Hematopoietic multipotent progenitor cell treated with erythropoietin and hydrocortisone succinate and interleukin-3 and kit ligand, for 17 days (in vitro differentiated cells): ENCODE measurements around the gene CAPSL.
"Not testable (repeated sequence)": the region's sequence is repeated elsewhere in the genome, so short reads cannot be mapped to it uniquely, and the experiment has no call there.

Experiments
- DNase-seq: peaks from one replicate; pipeline ENCODE4 v3.0.0-alpha.2; 2015; ENCODE audit warnings: low spot score

CAPSL gene

DNA sequence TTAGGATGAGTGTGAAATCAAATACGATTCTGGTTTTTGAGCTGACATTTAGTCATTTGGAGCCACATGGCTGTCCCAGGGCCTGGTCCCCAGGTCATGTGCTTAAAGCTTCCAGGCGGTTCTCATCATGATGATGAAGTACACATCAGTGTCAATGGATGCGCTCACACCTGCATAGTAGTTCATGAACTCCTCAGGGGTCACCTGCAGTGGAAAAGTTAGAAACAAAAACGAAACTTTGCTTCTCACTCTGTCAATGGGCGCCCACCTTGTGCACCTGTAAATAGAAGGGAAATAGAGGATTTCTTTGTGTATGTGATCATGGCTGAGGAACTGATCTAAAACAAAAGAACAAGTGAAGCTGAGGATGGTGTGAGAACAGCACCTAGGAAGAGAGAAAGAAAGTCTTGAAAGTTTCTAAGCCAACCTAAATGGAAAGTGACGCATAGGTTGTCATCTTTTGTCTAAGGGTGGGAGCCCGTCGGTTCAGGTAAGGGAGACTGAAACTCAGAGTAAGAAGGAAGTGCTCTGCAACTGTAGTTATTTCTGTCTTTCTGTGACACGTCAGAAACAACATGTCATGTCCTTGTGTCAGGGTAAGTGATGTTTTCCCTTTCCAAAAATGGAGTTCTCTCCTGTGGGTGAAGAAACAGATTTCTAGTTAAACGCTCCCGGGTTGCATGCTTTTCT, 33.8 kb downstream of the CAPSL start:
- DNase-seq, result no peak

DNA sequence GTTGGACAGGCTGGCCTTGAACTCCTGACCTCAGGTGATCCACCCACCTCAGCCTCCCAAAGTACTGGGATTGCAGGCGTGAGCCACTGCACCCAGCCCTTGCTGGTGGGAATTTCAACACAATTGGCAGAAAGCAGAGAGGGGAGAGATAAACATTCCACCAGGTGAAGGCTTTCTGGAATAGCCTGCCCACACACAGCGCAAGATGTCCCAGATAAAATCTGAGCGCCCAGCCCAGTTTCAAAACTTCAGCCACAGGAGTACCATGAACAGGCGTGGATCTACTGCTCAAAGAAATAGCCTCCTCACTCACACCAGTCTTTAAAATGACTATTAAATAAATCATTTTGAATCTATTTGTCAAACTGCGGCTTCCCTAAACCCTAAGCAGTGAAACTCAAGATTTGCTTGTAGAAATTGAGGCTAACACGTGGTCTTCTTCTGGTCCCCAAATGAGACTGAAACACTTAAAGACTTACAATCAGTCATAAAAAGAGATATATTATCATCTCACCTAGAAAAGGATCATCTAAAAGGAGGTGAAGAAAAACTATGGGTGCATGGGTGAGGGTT, 34.7 kb downstream of the CAPSL start:
- no peak for DNase-seq

DNA sequence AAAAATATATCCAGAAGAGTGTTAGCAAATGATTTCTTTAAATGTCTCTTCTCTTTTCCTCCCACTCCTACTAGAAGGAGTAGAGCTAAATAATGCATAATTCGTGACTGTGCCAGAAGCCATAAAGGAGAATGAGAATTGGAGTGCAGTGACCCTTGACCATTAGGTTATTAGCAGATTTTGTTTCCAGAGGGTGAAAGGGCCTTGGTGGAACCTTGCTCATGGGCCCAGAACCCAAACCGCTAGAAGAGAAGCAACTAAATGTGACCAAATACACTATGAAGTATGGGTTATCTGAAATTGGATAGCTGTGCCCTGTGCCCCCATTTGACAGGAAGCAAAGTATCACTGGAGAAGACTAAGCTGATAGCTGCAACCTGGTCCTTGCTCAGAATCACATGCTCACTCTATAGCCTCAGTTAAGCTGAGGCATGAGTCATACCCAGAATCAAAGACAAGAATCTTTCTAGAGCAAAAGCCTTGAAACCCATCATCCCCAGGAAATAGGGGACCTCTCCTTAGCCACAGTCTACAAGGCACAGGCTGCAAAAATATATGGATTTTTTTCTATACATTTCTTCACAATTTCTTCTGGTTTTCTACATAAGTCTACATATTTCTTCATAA, 36.3 kb downstream of the CAPSL start:
- no peak for DNase-seq

DNA sequence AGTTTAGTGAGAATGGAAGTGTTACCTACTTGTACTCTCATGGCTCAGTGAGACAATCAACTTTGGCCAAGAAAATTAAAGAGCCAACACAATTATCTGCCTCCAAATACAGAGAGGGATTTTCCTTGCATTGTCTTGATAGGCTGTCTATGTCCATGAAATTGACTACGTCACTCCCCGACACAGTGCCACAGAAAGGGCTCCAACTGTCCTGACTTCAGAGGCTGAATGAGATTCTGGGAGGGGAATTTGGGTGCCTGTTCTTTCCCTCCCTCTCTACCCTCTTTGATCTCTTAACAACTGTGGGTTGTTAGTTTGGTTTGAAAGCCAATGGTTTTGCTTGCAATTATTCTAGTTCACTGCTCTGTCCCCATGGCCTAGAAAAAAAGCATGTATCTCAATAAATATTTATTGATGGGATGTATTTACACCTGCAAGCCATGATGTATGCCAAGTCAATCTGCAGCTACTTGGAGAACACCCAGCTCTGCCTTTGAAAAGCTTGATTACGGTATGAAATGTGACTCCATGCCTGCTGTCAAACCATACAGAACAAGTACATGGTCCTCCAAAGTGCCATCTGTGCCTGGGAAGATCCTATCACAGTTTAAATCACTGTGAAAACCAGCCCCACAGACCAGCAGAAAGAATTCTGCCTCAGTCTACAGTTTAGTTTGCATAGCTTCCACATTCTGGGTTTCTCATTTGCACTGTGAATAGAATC, 37.3 kb downstream of the CAPSL start:
- no peak for DNase-seq

DNA sequence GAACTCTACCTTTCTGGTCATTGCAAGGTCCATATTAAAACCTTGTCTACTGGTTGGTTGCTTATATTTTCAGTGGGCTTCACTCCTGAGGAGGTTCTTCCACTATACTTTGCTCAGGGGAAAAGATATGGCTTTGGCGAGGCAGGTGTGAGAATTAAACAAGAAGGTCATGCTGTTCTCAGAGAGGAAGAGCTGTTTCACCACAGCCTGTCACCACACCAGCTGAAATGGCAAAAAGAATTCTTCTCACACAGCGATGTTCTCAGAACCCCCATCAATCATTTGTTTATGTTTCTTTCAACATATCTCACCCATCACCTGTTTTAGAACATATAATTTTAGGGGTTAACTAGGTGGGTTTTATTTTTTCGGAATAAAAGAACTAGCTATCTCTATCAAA, 38.6 kb downstream of the CAPSL start:
- DNase-seq, result no peak

DNA sequence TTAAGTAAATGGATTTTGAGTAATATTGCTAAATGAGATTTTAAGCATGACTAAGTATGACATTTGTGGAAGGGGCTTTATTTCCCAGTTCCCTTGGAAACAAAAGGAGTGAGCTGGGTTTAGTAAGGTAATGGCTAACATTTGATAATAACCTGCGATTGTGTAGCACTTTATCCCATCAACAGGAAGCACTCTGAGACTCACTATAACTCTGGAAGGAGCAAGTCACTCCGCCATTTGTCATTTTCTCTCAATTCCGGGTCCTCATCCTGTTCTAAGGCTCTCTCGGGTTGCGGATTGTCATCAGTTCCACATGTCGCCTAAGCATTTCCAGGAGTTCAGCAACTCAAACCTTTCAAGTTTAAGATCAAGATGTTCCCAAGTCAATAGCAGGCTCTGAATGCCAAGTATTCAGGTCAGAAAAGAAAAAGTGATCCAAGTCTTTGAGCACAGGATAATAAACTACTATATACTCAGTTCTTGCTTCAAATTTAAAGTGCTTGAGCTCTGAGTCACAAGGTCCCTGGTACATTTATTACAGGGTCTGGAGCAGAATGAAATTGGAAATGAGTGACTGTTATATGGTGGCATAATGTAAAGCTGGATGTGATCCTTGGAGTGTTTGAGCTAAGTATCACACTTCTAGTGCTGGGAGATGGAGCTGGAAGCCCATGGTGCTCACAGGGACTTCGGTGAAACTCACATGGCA, 39.3 kb downstream of the CAPSL start:
- DNase-seq, result no peak

DNA sequence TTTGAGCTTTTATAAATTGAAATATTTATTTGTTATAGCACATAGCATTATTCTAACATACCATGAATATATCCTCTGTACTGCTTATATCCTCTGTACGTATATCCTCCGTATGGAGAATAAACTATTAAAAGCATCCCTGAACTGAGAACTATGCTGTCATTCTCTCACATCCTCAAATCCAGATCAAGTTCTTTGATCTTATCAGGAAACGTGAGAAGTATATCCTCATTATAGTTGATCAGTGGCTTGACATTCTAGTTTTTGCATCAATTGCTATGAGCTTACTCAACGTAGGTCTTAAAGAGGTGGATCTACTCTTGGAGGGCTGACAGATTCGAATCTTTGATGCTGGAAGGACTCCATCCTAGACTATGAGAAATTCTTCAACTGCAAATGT, 44.3 kb downstream of the CAPSL start:
- DNase-seq, result no peak

DNA sequence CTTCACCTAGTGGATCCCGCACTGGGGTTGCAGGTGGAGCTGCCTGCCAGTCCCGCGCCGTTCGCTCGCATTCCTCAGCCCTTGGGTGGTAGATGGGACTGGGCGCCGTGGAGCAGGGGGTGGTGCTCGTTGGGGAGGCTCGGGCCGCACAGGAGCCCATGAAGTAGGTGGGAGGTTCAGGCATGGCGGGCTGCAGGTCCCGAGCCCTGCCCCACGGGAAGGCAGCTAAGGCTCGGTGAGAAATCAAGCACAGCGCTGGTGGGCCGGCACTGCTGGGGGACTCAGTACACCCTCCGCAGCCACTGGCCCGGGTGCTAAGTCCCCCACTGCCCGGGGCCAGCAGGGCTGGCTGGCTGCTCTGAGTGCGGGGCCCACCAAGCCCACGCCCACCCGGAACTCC, 45.6 kb downstream of the CAPSL start:
- not testable (repeated sequence) for DNase-seq

DNA sequence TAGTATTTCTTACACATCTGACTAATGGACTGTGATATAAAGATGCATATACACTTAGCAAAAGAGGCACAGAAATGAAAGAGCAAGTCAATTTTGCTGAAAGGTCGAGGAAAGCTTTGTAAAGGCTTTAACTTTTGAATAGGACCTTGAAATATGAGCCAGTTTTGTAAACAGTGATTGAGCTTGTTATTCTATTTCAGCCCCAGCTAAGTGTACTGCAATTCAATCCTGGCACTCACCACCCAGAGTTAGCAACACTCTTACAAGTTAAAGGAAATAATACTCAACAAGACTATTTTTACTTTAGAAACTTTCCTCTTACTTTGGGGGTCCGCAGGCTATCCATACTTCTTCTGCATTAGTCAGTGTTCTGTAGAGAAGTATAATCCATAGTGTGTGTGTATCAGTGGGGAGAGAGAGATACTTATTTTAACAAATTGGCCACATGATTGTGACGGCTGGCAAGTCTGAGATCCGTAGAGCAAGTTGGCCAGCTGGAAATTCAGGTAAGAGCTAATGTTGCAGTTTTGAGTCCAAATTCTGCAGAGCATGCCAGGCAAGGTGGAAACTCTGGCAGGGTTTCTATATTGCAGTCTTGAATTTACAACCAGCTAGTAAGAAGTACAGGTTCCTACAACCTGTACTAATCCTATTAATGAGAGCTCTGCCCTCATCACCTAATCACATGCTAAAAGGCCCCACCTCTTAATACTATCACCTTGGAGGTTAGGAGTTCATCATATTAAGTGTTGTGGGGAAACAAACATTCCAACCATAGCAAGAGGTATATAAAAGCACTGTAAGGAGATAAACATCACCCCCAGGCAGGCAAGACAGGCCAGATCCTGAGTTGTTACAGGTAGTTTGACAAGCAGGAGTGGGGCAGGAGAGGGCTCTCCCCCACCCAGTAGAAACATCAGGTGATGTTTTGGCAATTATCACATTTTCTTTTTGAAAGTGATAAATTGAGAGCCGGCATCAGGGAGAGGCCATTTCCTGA, 48.1 kb downstream of the CAPSL start:
- DNase-seq, result no peak

DNA sequence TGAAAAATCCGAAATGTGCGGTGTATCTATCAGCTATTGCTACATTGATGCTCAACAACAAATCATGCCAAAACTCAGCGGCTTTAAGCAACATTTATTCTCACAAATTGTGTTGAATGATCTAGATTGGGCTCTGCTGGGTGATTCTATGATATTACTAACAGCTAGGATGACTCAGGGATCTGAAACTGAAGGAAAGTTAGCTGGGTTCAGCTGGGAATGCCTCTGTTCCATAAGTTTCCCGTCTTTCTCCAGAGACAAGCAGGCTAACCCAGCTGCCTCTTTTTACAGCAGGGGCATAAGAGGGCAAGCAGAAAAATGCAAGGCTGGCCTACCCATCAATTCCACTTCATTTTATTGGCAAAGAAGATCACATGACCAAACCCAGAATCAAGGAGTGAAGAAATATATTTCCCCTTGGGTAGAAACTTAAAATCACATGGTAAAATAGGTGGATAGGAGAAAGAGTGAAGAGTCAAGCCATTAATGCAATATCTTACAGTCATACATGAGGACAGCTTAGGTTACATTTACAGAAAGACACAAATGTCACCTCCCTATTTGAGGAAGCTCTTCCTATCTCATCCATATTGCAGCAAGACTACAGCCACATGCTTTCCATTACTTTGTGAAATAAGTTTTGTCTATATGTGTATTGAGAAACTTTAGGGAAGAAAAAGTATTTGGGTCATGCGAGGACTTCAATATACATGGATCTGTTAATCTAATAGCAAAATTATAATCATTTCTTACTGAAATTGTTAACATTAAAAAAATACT, 50.9 kb downstream of the CAPSL start:
- DNase-seq, result no peak

DNA sequence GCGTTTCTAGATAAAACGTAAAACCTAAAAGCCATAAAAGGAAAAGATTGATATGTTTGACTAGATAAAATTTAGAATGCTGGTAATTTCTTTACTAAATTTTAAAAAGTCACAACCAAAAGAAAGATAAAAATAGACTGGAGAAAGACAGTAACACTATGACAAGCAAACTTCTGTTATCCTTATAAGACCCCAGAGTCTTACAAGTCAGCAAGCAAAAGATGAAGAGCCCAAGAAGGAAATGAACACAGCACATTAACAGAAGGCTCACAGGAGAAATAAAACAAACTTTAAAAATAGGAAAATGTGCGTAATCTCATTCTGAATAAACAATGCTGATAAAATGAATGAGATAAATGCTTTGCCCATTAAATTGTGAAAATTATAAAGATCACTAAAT, 52.0 kb downstream of the CAPSL start:
- no peak for DNase-seq

DNA sequence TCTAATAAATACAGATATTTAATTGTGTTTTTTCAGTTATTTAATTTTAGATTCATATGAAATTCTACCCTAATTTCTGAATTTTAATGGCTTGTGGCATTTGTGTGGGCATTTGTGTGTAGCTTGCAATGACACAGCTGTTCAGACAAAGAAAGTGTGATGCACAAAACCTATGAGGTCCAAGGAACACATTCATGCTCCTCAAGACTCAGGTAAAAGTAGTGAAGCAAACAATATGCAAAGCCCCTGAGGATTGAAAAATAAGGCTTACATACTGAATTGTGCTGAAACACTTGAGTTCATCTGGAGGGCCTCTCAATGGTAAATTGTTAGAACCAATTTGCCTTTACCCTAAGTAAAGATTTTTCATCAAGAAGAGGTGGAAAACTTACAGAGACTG, 53.6 kb downstream of the CAPSL start:
- no peak for DNase-seq

DNA sequence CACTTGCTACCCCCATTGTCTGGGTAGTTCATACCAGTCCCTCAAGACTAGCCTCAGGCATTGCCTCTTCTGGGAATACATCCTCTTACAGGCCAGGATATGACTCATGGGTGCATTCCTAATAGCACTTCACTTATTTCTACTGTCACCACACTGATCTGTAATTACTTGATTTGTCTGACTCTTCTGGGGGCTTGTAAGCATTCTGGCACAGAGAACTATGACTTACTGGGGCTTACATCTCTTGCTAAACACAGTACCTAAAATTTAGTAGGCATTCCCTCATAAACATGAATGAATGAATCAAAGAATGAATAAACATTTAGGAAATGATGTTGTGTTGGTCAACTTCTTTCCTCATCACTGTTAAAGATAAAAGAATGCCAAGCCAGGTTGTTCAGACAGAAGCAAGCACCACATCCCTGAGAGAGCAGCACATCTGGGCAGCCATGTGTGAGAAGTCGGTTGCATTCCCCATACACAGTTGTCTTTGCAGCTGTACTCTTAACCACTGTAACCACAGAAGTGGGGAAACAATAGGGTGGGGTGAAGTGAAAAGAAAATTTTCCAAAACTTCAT, 54.1 kb downstream of the CAPSL start:
- no peak for DNase-seq

DNA sequence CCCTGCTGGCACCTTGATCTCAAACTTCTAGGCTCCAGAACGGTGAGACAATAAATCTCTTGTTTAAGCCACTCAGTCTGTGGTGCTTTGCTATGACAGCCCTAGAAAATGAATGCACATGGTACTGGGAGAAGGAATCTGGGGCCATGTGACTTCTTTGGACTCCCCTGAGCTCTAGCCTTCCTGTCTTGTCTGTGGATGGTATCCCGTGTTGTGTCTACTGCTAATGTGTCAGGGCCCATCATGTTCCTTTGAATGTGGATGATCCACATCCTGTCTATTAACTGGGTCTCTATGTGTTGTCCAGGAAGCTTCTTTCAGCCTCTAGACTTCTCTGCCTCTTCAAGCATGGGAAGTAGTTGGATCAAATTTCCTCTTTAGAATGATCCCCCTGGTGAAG, 56.7 kb downstream of the CAPSL start:
- no peak for DNase-seq

DNA sequence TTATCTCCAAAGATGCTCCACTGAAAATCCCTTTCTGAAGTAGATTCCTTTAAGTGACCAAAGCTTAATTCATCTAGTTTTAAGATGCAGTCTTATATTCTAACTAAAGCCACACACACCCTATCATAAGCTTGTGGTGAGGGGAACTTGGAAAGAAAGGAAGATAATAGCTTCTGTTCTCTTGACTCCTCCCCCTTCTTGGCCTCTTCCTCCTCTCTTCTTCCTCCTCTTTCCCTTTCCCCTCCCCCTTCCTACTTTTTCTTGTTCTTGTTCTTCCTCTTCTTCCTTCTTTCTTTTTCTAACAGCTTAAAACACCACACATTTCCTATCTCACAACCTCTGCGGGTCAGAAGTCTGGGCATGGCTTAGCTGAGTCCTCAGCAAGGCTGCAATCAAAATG, 58.3 kb downstream of the CAPSL start:
- DNase-seq, result no peak

DNA sequence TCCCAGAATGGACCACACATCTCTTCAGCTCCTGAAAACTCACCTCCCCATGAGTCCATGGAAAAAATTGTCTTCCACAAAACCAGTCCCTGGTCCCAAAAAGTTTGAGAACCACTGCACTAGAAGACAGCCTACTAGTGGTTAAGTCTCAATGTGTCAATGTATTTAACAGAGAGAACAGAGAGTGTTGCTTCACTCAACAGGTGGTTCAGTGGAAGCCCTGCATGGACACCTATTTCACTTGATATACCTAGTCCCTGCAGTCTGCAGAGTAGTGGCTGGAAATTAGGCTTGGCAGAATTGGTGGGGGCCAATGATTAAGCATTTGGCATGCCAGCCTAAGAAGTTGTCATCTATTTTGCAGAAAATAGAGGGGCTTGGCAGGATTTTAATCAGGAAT, 58.8 kb downstream of the CAPSL start:
- DNase-seq, result no peak

DNA sequence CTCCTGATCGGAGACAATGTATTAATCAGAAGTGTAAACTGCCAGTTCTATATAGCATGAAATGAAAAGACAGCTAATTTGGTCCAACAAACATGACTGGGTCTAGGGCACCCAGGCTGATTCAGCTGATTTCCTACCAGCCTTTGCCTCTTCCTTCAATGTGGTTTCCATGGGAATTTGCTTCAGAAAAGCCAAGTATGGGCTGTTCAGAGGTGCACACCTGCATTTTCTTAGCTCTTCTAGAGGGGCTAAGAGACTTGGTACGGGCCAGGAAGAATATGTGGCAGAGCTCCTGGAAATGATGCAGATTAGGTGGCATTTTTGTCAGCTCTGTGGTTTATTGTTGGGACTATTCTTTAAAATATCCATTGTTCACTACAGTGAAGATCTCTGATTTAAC, 59.3 kb downstream of the CAPSL start:
- no peak for DNase-seq

DNA sequence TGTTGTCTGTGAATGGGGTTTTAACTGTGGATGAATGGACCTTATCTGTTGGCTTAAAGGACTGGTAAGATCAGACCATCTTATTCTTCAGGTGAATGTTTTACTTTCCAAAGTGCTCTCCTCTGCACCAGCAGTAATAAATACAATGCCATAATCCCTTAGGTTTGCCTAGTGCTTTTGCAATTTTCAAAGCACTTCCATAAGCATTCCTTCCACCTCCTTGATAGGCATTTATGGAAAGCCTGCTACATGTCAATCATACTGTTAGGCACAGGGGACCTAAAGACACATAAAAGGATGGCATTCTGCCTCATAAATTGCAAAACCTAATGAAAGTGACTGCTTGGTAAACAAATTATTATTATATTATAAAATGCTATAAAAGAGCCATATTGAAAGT, 60.3 kb downstream of the CAPSL start:
- no peak for DNase-seq

DNA sequence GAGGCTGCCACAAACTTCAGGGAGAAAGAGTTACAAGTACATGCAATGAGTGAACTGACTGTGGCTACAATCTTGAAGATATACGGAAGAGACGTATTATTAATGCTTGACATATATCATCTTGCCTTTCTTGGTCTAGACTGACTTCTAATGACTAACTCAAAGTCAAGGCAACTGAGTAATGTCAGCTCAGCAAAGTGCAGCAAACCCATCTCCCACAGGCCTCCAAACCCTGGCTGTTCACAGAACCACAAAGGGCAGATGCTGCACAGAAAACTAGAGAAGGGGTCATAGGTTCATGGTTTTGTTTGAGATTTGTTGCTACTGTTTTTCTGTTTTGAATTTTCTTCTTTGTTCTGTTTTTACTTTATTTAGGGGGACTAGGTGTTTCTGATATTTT, 60.8 kb downstream of the CAPSL start:
- DNase-seq, result no peak

DNA sequence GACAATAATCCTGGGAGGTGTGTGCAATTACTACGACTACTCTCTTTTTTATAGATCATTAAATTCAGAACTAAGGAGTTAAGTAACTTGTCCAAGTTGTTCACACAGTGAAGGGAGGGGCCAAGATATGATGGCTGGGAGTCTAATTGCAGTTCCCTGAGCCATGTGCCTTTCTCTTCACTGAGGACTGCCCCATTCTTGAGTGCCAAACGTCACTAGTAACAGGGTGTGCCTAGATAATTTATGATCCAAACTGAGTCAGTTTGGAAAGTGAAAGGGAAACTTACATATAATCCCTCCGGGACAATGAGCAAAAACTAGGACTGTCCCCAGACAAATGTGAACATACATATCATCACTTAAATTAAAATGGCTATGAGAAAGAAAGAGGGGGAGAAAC, 61.5 kb downstream of the CAPSL start:
- DNase-seq, result no peak
